Left kidney (tissue), 8 donors: ENCODE data around the gene NISCH. TPM values are rescaled to one million over a fixed set of nuclear protein-coding genes. Genes with fewer than 3 reads are reported as not detected.

ENCODE experiments used
- DNase-seq: peaks from one replicate; pipeline ENCODE4 v3.0.0-alpha.2; 2013
- long read RNA-seq, 8 donors: transcript quantifications; one replicate each; lab custom pipeline, GENCODE V29; 2026
- polyA plus RNA-seq: library from polyadenylated mRNA; unstranded; fragments of 120-200 nt; gene quantifications from one replicate; pipeline ENCODE4 v1.2.1, GENCODE V29; 2013; ENCODE audit not compliant: insufficient read length

Gene NISCH
- 130 TPM for polyA plus RNA-seq
- long read RNA-seq, donor 1, full-length matches to known transcripts, result 13 of 229 reads
- long read RNA-seq, donor 1, partial matches to known transcripts, result 216 of 229 reads
- long read RNA-seq, donor 1, other reads (novel, unspliced or antisense), result 0 of 229 reads
- long read RNA-seq, donor 2, transcript NISCH-212 (13 exons, 3,168 nt), result major isoform, 9 of 145 reads
- long read RNA-seq, donor 2, transcript NISCH-203 (3 exons, 565 nt), result minor isoform, 5 of 145 reads
- long read RNA-seq, donor 2, partial matches to known transcripts, result 130 of 145 reads
- long read RNA-seq, donor 2, other reads (novel, unspliced or antisense), result 0 of 145 reads
- long read RNA-seq, donor 3, transcript NISCH-212 (13 exons, 3,168 nt), result major isoform, 7 of 157 reads
- long read RNA-seq, donor 3, partial matches to known transcripts, result 144 of 157 reads
- long read RNA-seq, donor 3, other reads (novel, unspliced or antisense), result 0 of 157 reads
- long read RNA-seq, donor 4, partial matches to known transcripts, result 5 of 6 reads
- long read RNA-seq, donor 4, other reads (novel, unspliced or antisense), result 0 of 6 reads
- long read RNA-seq, donor 5, full-length matches to known transcripts, result 12 of 23 reads
- long read RNA-seq, donor 5, partial matches to known transcripts, result 11 of 23 reads
- long read RNA-seq, donor 5, other reads (novel, unspliced or antisense), result 0 of 23 reads
- long read RNA-seq, donor 6, partial matches to known transcripts, result 25 of 31 reads
- long read RNA-seq, donor 6, other reads (novel, unspliced or antisense), result 0 of 31 reads
- long read RNA-seq, donor 7, full-length matches to known transcripts, result 12 of 57 reads
- long read RNA-seq, donor 7, partial matches to known transcripts, result 45 of 57 reads
- long read RNA-seq, donor 7, other reads (novel, unspliced or antisense), result 0 of 57 reads
- long read RNA-seq, donor 8, full-length matches to known transcripts, result 7 of 20 reads
- long read RNA-seq, donor 8, partial matches to known transcripts, result 13 of 20 reads
- long read RNA-seq, donor 8, other reads (novel, unspliced or antisense), result 0 of 20 reads

GRCh38 chr3:52455283-52456168, at the start of gene NISCH:
Gene NISCH, plus strand, starts transcription at chr3:52455604. Its CDS starts 38 bp downstream, at chr3:52455642.
- peak; percentile 83 for DNase-seq

- no peak for DNase-seq
Measured at GRCh38 chr3:52406231-52406661, 49.2 kb upstream of the NISCH start.

GRCh38 chr3:52406791-52407510, 48.5 kb upstream of the NISCH start:
- DNase-seq, result no peak

GRCh38 chr3:52407779-52408178, 47.6 kb upstream of the NISCH start:
- no peak for DNase-seq

- no peak for DNase-seq
Measured at GRCh38 chr3:52408466-52408865, 46.9 kb upstream of the NISCH start.

GRCh38 chr3:52415800-52416199, 39.6 kb upstream of the NISCH start:
- no peak for DNase-seq

- DNase-seq, result no peak
Measured at GRCh38 chr3:52420388-52420787, 35.0 kb upstream of the NISCH start.

GRCh38 chr3:52422669-52423068, 32.7 kb upstream of the NISCH start:
- no peak for DNase-seq

GRCh38 chr3:52423173-52423572, 32.2 kb upstream of the NISCH start:
- DNase-seq, result no peak

- peak; percentile 68 for DNase-seq
Measured at GRCh38 chr3:52428151-52429005, 27.0 kb upstream of the NISCH start.

- DNase-seq, result no peak
Measured at GRCh38 chr3:52429031-52429430, 26.4 kb upstream of the NISCH start.

GRCh38 chr3:52429779-52430415, 25.5 kb upstream of the NISCH start:
- no peak for DNase-seq

- no peak for DNase-seq
Measured at GRCh38 chr3:52430416-52430810, 25.0 kb upstream of the NISCH start.

- DNase-seq, result no peak
Measured at GRCh38 chr3:52431459-52432223, 23.8 kb upstream of the NISCH start.

- DNase-seq, result no peak
Measured at GRCh38 chr3:52432225-52432624, 23.2 kb upstream of the NISCH start.

- DNase-seq, result no peak
Measured at GRCh38 chr3:52432691-52433141, 22.7 kb upstream of the NISCH start.

- DNase-seq, result no peak
Measured at GRCh38 chr3:52433328-52433995, 21.9 kb upstream of the NISCH start.

GRCh38 chr3:52433996-52434479, 21.4 kb upstream of the NISCH start:
- DNase-seq, result no peak
